ENCODE data around the gene CYP26A1. TPM values are rescaled to one million over a fixed set of nuclear protein-coding genes. Genes with fewer than 3 reads are reported as not detected.

CYP26A1 gene
- total RNA-seq, 1 experiment from 2014 or later, result 1.5 TPM

- ChIA-PET POLR2A (no interaction called here), CTCF (interaction anchor here (0.6 kb wide), 1 partner anchor 408 kb away, joined by 5 read pairs; no protein-coding TSS in a partner anchor)
- Histone ChIP-seq H3K27me3 (ENCODE audit: control insufficient read depth, insufficient read depth, low read length) (peaks cover 20% of the 10 kb centered on the region), H3K9me3 (ENCODE audit: control insufficient read depth, insufficient read depth, low read depth, low read length) (no peaks in the 10 kb centered on the region), H3K27ac (ENCODE audit: low read length) (peak overlapping the region; percentile 60), H3K4me3 (ENCODE audit: low read depth in 2 of 2, low read length in 2 of 2) (peak overlapping the region; percentile 55 to 73), H3K36me3 (ENCODE audit: control insufficient read depth, insufficient read depth, low read length) (0 out of 2 replicates have a peak, but pooled peaks cover 2% of the 10 kb centered on the region), H3K4me1 (ENCODE audit: control insufficient read depth, insufficient read depth, low read length) (peaks cover 9% of the 10 kb centered on the region; the same call in 1 of the 2 replicates)
- intact Hi-C loops (cut with micrococcal nuclease; ENCODE audit: unreplicated experiment) (no loop called here), in situ Hi-C loops (cut with HindIII; ENCODE audit: low pct_unique_long_range_greater_than_20kb, low sequenced_read_pairs) (no loop called here)
- DNase-seq (ENCODE audit: low read depth, low spot score) (no peak), ATAC-seq (peak; percentile 84)
- TF ChIP-seq REST (IDR thresholded peaks at IDR 0.05; ENCODE audit: insufficient read depth in 1 of 2, low read depth in 2 of 2, low read length in 1 of 2) (0 out of 4 replicates have a peak, but pooled peaks of 1 of the 2 experiments have one; percentile 34), CTCF (IDR thresholded peaks at IDR 0.05) (peak; percentile 98), SIN3A (IDR thresholded peaks at IDR 0.05; ENCODE audit: borderline replicate concordance, insufficient read depth, low read depth, low read length) (0 out of 2 replicates have a peak, but pooled peaks have one; percentile 30), TCF7L2 (IDR thresholded peaks at IDR 0.05; ENCODE audit: low read depth, low read length) (no peak), POLR2AphosphoS5 (IDR thresholded peaks at IDR 0.05; ENCODE audit: low read depth, low read length) (no peak)
- no TSS peak for BruUV-seq (replicated peaks)
Measured at GRCh38 chr10:93062514-93063143, 11.1 kb upstream of the CYP26A1 start.

GRCh38 chr10:93063144-93063976 lies 10.3 kb upstream of the CYP26A1 start:
- POLR2A ChIA-PET, result interaction anchor here (0.5 to 0.6 kb wide), 2 partner anchors 10 to 13 kb away, joined by 3 to 4 read pairs; partner anchors contain the start of gene CYP26A1
- H3K4me3 ChIP-seq (ENCODE audit: low read depth in 2 of 2, low read length in 2 of 2), result peak overlapping the region; percentile 55 to 73
- CTCF ChIA-PET, result interaction anchor here (0.6 kb wide), 2 partner anchors 178 to 408 kb away, joined by 3 to 5 read pairs; no protein-coding TSS in a partner anchor
- TF ChIP-seq CTCF (IDR thresholded peaks at IDR 0.05) (no peak), SIN3A (IDR thresholded peaks at IDR 0.05; ENCODE audit: borderline replicate concordance, insufficient read depth, low read depth, low read length) (no peak), TCF7L2 (IDR thresholded peaks at IDR 0.05; ENCODE audit: low read depth, low read length) (no peak), POLR2AphosphoS5 (IDR thresholded peaks at IDR 0.05; ENCODE audit: low read depth, low read length) (no peak), REST (IDR thresholded peaks at IDR 0.05; ENCODE audit: insufficient read depth in 1 of 2, low read depth in 2 of 2, low read length in 1 of 2) (no peak)
- 0 out of 2 replicates have a peak, but pooled peaks cover 2% of the 10 kb centered on the region for H3K36me3 ChIP-seq (ENCODE audit: control insufficient read depth, insufficient read depth, low read length)
- no TSS peak for BruUV-seq (replicated peaks)
- H3K4me1 ChIP-seq (ENCODE audit: control insufficient read depth, insufficient read depth, low read length), result peaks cover 9% of the 10 kb centered on the region; the same call in 1 of the 2 replicates
- no peak overlapping the region for H3K27ac ChIP-seq (ENCODE audit: low read length)
- H3K9me3 ChIP-seq (ENCODE audit: control insufficient read depth, insufficient read depth, low read depth, low read length), result no peaks in the 10 kb centered on the region
- in situ Hi-C loops (cut with HindIII; ENCODE audit: low pct_unique_long_range_greater_than_20kb, low sequenced_read_pairs) (no loop called here), intact Hi-C loops (cut with micrococcal nuclease; ENCODE audit: unreplicated experiment) (no loop called here)
- no peak for ATAC-seq
- H3K27me3 ChIP-seq (ENCODE audit: control insufficient read depth, insufficient read depth, low read length), result peaks cover 26% of the 10 kb centered on the region
- DNase-seq (ENCODE audit: low read depth, low spot score), result no peak
